Measurements from ENCODE around the gene TAS2R40. TPM values are rescaled to one million over a fixed set of nuclear protein-coding genes. Genes with fewer than 3 reads are reported as not detected.

The TAS2R40 gene
- total and polyA plus RNA-seq, 7 donors = not detected

DNA sequence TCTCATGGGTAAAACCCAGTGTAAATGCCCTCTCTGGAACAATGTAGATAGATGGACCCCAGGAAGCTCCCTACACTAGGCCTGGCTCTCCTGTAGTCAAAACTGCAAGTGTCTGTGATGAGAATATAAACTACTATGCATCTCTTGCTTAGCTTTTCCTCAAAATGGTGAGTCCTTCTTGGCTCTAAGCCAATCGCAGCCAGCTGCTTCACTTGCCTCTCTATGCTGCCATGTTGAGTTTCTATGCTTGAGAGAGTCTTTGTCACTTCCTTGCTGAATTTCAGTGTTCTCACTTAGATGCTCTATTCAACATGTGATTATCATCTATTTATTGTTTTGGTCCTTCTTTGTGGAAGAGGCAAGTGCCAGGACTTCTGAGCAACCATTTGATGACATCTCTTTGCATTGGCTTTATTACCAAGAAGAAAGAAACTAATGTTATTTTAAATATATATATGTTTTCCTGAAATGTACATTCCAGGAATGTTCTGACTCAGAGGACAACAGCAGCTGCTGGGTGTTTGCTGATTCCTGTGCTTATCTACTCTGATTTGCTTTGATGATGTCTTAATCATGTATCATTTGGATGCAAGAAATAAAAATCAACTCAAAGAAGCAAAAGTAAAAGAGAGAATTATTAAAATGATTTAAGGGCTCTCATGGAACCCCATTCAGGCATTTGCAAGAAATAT, 16.6 kb downstream of the TAS2R40 start:
- Histone ChIP-seq H3K4me3 (no peak overlapping the region), H3K27ac (no peak overlapping the region), H3K9me3 (peaks cover 14% of the 10 kb centered on the region), H3K36me3 (ENCODE audit: insufficient read depth in 1 of 2, low read depth in 1 of 2) (no peaks in the 10 kb centered on the region), H3K4me1 (no peaks in the 10 kb centered on the region), H3K27me3 (ENCODE audit: insufficient read depth in 3 of 3, low read length in 2 of 3) (no peaks in the 10 kb centered on the region)
- ATAC-seq = no peak
- WGBS, 3 donors = 91 to 100% (median 92%) methylated on average over 1 of the region's 1 CpG
- DNase-seq = no peak
- intact Hi-C loops (cut with DNase I) = no loop called here
- TF ChIP-seq, protein P1, sequence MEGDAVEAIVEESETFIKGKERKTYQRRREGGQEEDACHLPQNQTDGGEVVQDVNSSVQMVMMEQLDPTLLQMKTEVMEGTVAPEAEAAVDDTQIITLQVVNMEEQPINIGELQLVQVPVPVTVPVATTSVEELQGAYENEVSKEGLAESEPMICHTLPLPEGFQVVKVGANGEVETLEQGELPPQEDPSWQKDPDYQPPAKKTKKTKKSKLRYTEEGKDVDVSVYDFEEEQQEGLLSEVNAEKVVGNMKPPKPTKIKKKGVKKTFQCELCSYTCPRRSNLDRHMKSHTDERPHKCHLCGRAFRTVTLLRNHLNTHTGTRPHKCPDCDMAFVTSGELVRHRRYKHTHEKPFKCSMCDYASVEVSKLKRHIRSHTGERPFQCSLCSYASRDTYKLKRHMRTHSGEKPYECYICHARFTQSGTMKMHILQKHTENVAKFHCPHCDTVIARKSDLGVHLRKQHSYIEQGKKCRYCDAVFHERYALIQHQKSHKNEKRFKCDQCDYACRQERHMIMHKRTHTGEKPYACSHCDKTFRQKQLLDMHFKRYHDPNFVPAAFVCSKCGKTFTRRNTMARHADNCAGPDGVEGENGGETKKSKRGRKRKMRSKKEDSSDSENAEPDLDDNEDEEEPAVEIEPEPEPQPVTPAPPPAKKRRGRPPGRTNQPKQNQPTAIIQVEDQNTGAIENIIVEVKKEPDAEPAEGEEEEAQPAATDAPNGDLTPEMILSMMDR (IDR thresholded peaks at IDR 0.05) = no peak

DNA sequence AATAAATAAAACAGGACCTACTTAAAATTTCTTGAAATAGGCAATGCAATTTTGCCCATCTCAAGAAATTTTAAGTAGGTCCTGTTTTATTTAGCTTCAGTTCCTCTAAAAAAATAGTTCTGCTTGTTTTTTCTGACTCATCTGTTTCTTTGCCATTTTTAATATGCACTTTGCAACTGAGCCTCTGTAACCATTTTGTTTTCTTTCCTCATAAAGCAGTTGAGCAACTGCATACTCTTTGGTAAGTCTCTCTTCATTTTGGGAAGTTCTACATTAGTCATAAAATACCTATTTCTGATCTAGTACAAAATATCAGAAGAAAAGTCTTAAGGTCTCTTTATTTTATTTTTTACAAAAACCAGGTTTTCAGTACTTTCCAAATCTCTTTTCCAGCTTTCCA, 18.0 kb downstream of the TAS2R40 start:
- intact Hi-C loops (cut with DNase I) = loop anchor here (2.0 to 5.0 kb wide), 3 partner anchors 67 to 177 kb away; partner anchors contain the start of gene CLCN1 (in 1 of the 2)
- Histone ChIP-seq H3K4me3 (no peak overlapping the region), H3K4me1 (no peaks in the 10 kb centered on the region), H3K9me3 (peaks cover 10% of the 10 kb centered on the region), H3K36me3 (ENCODE audit: insufficient read depth in 1 of 2, low read depth in 1 of 2) (no peaks in the 10 kb centered on the region), H3K27ac (no peak overlapping the region), H3K27me3 (ENCODE audit: insufficient read depth in 3 of 3, low read length in 2 of 3) (no peaks in the 10 kb centered on the region)
- DNase-seq (no peak), ATAC-seq (no peak)
- TF ChIP-seq, protein P1 (IDR thresholded peaks at IDR 0.05) = no peak

DNA sequence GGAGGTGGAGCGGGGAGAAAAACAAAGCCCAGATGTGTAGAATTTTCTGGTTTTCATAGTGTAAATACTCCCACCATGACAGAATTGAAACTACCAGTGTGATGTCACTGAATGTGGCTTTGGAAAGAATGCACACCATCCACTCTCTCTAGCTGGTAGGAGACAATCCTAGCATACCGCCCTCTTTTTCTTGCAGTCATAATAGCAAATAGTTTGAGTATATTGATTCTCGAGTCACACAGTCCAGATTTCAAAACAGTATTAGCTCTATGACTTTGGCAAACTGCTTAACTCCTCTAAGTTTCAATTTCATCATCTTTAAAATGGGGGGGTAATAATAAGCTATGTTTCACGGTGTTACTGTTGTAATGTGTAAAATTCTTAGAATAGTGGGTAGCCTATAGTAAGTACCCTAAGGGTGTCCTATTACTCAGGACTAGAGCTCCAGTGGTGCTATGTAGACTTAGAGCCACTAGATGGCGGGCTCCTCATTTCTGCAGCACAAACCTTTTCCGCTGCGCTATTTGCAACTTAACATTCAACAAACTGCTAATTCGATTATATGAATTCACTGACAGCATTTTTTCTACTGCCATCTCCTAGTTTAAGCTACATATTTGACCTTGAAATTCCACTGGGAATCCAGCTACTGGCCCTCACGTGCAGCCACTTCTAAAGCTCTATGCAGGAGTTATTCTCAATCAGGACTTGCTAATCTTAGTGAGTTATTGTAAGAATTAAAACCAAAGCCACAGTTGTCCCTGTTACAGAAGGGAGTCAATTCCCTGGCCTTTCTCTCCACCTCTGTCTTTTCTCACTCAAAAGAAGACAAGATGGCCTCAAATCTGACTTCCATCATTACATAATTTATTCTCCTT, 18.7 kb downstream of the TAS2R40 start:
- WGBS, 3 donors = 14 to 18% (median 16%) methylated on average over 9 of the region's 9 CpGs
- H3K27ac ChIP-seq = no peak overlapping the region

DNA sequence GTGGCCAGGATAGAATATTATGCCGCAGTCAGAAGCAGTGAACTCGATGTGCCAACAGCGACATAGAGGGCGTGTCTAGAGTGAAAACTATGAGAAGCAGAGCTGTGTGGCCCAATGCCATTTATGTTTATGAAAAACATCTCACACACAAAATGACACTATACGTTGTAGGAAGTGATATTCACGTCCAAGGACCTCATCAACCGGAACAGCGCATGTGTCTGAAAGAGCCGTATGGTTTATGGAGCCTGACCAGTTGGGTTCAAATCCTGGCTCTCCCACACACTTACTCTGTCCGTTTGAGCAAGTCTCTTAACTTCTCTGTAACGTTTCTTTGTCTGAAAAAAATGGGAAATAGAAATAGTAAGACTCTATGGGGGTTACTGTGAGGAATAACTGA, 20.5 kb downstream of the TAS2R40 start:
- no peak for ATAC-seq
- Histone ChIP-seq H3K36me3 (ENCODE audit: insufficient read depth in 1 of 2, low read depth in 1 of 2) (no peaks in the 10 kb centered on the region), H3K4me1 (no peaks in the 10 kb centered on the region), H3K27ac (no peak overlapping the region), H3K4me3 (no peak overlapping the region), H3K9me3 (no peaks in the 10 kb centered on the region), H3K27me3 (ENCODE audit: insufficient read depth in 3 of 3, low read length in 2 of 3) (no peaks in the 10 kb centered on the region)
- TF ChIP-seq, protein P1 (IDR thresholded peaks at IDR 0.05) = no peak
- intact Hi-C loops (cut with DNase I) = loop anchor here (2.0 to 5.0 kb wide), 4 partner anchors 62 to 168 kb away; partner anchors contain the start of gene CLCN1 (in 1 of the 2)
- 84 to 90% (median 84%) methylated on average over 11 of the region's 11 CpGs for WGBS, 3 donors
- DNase-seq = no peak

More for the DNA sequence above, 18.7 kb downstream of the TAS2R40 start:
- H3K27me3 ChIP-seq (ENCODE audit: insufficient read depth in 3 of 3, low read length in 2 of 3) = no peaks in the 10 kb centered on the region
- DNase-seq (peak in 1 of 2 donors; percentile 33), ATAC-seq (peak; percentile 78 to 94 (median 87))
- H3K36me3 ChIP-seq (ENCODE audit: insufficient read depth in 1 of 2, low read depth in 1 of 2) = no peaks in the 10 kb centered on the region
- TF ChIP-seq, protein P1 (IDR thresholded peaks at IDR 0.05) = peak; percentile 95
- no peak overlapping the region for H3K4me3 ChIP-seq
- H3K4me1 ChIP-seq = no peaks in the 10 kb centered on the region
- peaks cover 10% of the 10 kb centered on the region for H3K9me3 ChIP-seq
- intact Hi-C loops (cut with DNase I) = loop anchor here (1.0 to 5.0 kb wide), 4 partner anchors 67 to 177 kb away; partner anchors contain the start of gene CLCN1 (in 1 of the 2)

Data from psoas muscle (tissue), 8 donors.